Epithelial cell of esophagus (primary cell): ENCODE data around the gene SUGCT.

ENCODE experiments used
- DNase-seq: peaks from one replicate; pipeline ENCODE4 v3.0.0; 2010; ENCODE audit warnings: low read depth
- H3K4me3 ChIP-seq: 2 replicates; pipeline ENCODE4 v1.5.1; 2011; ENCODE audit warnings: mild to moderate bottlenecking, low read length, control low read depth
- TF ChIP-seq, protein P1 (sequence below): IDR thresholded peaks from 2 replicates; pipeline ENCODE4 v1.5.1; 2011; ENCODE audit warnings: low read depth, mild to moderate bottlenecking, low read length, control low read depth, inconsistent platforms; ENCODE audit not compliant: insufficient read depth; ENCODE audit errors: missing control alignments

Gene SUGCT

DNA sequence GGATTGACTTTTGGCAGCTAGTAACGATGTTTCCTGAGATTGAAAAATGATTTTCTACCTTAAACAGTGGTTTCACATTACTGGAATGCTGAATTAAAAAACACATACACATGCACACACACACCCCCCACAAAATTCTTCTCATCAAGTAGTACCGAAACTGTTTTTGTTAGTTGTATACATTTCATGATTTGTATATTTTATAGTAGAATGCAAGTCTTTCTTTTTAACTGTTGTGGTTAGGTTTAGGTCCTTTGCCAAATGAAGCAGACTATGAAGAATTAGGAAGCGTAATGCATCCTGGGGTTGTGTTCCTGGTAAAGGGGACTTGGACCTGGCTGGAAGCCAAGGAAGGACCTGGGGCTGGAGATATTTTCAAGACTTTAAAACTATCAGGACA, 505.8 kb downstream of the SUGCT start:
- TF ChIP-seq, protein P1, sequence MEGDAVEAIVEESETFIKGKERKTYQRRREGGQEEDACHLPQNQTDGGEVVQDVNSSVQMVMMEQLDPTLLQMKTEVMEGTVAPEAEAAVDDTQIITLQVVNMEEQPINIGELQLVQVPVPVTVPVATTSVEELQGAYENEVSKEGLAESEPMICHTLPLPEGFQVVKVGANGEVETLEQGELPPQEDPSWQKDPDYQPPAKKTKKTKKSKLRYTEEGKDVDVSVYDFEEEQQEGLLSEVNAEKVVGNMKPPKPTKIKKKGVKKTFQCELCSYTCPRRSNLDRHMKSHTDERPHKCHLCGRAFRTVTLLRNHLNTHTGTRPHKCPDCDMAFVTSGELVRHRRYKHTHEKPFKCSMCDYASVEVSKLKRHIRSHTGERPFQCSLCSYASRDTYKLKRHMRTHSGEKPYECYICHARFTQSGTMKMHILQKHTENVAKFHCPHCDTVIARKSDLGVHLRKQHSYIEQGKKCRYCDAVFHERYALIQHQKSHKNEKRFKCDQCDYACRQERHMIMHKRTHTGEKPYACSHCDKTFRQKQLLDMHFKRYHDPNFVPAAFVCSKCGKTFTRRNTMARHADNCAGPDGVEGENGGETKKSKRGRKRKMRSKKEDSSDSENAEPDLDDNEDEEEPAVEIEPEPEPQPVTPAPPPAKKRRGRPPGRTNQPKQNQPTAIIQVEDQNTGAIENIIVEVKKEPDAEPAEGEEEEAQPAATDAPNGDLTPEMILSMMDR: no peak
- DNase-seq: no peak
- H3K4me3 ChIP-seq: no peak overlapping the region

DNA sequence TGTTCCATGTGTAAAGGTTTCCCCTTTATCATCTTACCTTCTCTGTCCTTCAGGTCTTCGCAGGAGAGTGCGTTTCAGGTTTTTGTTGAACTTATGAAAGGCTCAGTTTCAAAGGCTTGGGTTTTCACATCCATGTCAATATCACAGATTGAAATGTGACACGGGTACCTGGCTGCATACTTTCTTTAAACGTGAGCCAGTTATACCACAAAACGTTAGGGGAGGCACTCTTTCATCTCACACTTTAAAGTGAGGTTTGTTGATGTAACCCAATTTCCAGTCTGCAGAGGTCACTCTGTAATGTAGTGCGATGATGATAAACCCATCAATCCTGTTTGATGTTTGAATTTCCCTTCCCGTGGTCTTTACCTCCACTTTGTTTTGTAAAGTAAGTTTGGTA, 506.9 kb downstream of the SUGCT start:
- TF ChIP-seq, protein P1: no peak
- no peak overlapping the region for H3K4me3 ChIP-seq
- no peak for DNase-seq

DNA sequence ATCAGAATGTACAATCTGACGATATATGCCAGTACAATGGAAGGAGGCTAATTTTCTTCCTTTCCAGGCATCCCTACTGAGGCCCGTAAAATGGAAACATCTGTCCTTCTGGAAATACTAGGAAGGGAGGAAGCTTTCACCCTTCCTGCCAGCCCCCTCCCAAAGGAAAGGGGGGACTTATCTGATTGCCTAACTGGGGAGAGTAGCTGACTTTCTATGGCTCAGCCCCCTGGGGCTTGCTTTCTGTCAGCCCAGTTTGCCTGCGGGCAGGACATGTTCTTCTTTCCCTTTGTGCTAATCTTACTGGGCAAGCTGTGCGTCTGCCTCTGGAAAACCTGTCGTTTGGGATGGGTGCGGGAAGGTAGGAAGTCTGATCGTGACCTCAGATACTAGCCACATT, 508.9 kb downstream of the SUGCT start:
- DNase-seq: no peak
- no peak overlapping the region for H3K4me3 ChIP-seq
- TF ChIP-seq, protein P1: no peak

DNA sequence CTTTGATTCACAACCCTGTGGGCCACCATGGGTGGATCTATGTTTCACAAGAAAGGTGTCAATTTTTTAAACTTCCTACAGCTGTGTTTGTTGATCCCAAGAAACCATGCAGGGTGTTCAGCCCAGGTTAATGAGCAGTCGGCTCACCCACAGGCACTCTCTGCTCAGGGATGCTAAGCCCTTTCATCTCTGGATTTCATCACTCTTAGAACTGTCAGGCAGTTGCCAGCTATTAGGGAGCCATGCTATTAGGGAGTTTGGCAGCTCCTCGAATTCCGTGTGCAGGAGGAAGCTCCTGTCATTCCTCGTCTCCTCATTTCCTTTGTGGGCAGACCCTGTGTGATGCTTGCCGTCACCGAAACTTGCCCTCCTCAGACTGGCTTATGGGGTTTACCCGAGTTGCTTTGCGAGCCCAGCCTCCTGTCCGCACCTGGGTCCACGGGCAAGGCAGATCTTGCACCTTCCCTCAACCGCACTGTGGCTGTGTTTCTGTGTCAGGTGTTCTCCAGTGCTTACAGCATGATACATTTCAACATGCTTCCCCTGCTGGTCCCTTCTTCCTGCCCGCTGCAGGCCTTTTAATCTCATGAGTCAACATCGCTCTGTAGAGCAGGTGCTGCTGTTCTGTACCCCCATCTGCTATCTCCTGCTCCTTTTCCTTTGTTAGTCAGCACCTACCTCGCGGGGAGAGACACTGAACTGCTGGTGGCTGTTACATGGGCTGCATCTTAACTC, 509.8 kb downstream of the SUGCT start:
- TF ChIP-seq, protein P1: no peak

DNA sequence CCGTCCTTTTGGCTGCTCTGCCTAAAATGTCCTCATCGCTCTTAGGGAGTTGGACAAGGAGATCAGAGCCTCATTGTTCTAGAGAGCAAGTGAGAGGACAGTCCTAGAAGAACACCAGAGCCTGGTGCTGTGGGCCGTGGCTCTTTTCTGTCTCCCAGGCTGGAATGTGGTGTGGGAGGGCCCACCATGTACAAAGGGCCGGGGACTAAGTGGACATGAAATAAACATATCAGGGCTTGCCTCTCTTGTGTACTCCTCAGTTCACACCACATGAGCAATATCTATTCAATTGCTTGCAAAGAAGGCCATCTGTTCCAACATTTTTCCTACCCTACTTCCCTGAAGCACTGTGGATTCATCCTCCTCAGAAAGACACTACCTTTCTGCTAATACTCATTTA, 510.4 kb downstream of the SUGCT start:
- no peak for DNase-seq
- TF ChIP-seq, protein P1: no peak
- no peak overlapping the region for H3K4me3 ChIP-seq

More for the DNA sequence above, 509.8 kb downstream of the SUGCT start:
- no peak for DNase-seq
- no peak overlapping the region for H3K4me3 ChIP-seq

DNA sequence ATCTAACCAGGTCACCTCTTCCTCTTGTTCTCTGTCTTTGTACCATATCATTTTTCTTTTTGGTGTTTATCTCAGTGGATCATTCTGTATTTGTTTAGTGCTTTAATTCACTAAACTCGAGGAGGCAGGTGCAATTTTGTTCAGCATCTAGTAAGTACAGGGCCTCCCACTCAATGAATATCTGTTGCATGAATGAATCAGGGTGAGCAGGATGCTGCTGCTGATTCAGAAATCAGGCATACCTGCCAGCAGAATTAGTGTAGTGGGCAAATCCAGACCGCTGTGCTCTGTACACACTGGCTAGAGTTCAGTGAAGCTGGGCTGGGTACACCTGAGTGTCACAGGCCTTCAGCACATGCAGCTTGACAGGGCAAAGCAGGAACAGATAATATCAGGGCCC, 511.9 kb downstream of the SUGCT start:
- no peak overlapping the region for H3K4me3 ChIP-seq
- DNase-seq: peak; percentile 19
- TF ChIP-seq, protein P1: no peak

DNA sequence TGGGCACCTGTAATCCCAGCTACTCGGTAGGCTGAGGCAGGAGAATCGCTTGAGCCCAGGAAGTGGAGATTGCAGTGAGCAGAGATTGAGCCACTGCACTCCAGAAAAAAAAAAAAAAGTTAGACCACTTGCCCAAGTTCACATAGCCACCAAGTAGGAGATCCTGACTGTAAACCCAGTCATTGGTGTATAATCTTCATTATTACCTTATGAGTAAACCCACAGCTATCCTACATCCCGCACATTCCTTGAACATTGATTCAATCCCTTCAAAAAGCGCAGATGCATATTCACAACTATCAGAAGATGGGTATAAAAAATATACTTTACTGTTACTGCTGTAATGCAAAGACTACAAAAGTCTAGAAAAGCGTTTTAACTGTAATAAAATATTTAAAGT, 512.9 kb downstream of the SUGCT start:
- no peak overlapping the region for H3K4me3 ChIP-seq
- TF ChIP-seq, protein P1: no peak
- DNase-seq: no peak
